GM19463 (cell line): ENCODE data around the gene C12orf57.

Experiments used
- ATAC-seq: cut with Tn5 transposase; IDR thresholded peaks from one replicate; pipeline ENCODE4 v1.9.1; 2021; ENCODE audit warnings: mild to moderate bottlenecking, moderate library complexity; ENCODE audit not compliant: unreplicated experiment

Gene C12orf57

DNA sequence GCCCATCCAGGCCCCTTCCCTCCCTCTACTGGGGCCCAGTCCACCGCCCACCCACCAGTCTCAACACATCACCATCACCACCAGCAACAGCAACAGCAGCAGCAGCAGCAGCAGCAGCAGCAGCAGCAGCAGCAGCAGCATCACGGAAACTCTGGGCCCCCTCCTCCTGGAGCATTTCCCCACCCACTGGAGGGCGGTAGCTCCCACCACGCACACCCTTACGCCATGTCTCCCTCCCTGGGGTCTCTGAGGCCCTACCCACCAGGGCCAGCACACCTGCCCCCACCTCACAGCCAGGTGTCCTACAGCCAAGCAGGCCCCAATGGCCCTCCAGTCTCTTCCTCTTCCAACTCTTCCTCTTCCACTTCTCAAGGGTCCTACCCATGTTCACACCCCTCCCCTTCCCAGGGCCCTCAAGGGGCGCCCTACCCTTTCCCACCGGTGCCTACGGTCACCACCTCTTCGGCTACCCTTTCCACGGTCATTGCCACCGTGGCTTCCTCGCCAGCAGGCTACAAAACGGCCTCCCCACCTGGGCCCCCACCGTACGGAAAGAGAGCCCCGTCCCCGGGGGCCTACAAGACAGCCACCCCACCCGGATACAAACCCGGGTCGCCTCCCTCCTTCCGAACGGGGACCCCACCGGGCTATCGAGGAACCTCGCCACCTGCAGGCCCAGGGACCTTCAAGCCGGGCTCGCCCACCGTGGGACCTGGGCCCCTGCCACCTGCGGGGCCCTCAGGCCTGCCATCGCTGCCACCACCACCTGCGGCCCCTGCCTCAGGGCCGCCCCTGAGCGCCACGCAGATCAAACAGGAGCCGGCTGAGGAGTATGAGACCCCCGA lies 7.0 kb upstream of the C12orf57 start:
- ATAC-seq: no peak

- ATAC-seq: peak; percentile 92
Measured at GRCh38 chr12:6937481-6938352, 6.1 kb upstream of the C12orf57 start.

DNA sequence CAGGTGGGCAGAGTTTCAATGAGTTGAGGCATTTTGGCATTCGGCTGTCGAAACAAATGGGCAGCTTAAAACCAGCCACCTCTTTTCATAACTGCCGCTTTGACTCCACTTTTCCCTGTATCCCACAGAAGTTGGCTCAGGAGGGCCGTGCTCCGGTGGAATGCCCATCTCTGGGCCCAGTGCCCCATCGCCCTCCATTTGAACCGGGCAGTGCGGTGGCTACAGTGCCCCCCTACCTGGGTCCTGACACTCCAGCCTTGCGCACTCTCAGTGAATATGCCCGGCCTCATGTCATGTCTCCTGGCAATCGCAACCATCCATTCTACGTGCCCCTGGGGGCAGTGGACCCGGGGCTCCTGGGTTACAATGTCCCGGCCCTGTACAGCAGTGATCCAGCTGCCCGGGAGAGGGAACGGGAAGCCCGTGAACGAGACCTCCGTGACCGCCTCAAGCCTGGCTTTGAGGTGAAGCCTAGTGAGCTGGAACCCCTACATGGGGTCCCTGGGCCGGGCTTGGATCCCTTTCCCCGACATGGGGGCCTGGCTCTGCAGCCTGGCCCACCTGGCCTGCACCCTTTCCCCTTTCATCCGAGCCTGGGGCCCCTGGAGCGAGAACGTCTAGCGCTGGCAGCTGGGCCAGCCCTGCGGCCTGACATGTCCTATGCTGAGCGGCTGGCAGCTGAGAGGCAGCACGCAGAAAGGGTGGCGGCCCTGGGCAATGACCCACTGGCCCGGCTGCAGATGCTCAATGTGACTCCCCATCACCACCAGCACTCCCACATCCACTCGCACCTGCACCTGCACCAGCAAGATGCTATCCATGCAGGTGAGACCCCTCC lies 5.2 kb upstream of the C12orf57 start:
- no peak for ATAC-seq

GRCh38 chr12:6939191-6939540 lies 4.7 kb upstream of the C12orf57 start:
- no peak for ATAC-seq

DNA sequence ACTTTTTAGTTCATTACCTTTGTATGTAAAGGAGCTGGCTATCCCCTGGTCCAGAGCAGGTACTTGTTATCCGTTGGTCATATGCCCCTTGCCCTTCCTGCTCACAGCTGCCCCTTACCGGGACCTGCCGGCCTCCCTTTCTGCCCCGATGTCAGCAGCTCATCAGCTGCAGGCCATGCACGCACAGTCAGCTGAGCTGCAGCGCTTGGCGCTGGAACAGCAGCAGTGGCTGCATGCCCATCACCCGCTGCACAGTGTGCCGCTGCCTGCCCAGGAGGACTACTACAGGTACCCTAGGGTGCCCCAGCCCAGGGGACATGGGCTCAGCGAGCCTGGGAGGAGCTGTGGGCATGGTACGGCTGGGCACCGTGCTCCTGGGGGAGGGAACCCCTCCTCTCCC lies 2.6 kb upstream of the C12orf57 start:
- ATAC-seq: no peak

DNA sequence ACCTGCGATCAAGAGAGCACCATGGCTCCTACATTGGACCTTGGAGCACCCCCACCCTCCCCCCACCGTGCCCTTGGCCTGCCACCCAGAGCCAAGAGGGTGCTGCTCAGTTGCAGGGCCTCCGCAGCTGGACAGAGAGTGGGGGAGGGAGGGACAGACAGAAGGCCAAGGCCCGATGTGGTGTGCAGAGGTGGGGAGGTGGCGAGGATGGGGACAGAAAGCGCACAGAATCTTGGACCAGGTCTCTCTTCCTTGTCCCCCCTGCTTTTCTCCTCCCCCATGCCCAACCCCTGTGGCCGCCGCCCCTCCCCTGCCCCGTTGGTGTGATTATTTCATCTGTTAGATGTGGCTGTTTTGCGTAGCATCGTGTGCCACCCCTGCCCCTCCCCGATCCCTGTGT lies 2.0 kb upstream of the C12orf57 start:
- no peak for ATAC-seq

GRCh38 chr12:6942331-6942665 lies 1.5 kb upstream of the C12orf57 start:
- ATAC-seq: no peak

- peak; percentile 31 for ATAC-seq
Measured at GRCh38 chr12:6943389-6943721, 467 bp upstream of the C12orf57 start.

DNA sequence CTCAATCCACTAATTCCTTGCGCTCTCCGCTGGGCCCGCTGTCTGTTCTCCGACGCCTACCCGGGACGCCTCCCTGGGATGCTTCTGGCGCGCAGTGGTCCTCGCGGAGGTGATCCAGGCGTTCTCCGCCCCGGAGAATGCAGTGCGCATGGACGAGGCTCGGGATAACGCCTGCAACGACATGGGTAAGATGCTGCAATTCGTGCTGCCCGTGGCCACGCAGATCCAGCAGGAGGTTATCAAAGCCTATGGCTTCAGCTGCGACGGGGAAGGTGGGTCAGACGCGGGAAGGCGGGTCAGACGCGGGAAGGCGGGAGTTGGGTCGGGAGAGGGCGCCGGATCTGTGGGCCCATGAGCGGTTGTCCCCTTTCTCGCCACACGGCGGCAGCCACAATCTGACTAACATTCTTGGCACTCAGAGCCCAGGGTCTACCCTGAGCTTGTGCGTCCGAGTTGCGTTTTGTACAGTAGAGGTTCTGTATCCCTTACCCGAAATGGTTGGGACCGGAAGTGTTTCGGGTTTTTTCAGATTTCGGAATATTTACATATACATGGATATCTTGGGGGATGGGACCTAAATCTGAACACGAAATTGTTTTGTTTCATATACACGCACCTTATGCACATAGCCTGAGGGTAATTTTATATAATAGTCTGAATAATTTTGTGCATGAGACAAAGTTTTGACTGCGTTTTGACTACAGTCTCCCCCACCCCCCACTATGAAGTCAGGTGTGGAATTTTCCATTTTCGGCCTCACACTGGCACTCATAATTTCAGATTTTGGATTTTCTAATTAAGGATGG lies 762 bp downstream of the C12orf57 start:
- peak; percentile 24 for ATAC-seq

DNA sequence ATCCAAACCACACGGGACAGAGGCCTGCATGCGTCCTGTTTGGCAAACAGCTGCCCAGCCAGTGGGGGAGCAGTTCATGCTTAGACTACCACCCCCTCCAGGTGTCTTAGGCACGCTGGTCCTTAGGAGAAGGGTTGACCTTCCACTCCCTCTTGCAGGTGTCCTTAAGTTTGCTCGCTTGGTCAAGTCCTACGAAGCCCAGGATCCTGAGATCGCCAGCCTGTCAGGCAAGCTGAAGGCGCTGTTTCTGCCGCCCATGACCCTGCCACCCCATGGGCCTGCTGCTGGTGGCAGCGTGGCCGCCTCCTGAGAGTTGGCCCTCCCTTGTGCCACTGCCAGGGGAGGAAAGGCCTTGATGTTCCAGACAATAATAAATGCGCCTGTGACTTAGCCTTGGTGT lies 1.8 kb downstream of the C12orf57 start:
- no peak for ATAC-seq

DNA sequence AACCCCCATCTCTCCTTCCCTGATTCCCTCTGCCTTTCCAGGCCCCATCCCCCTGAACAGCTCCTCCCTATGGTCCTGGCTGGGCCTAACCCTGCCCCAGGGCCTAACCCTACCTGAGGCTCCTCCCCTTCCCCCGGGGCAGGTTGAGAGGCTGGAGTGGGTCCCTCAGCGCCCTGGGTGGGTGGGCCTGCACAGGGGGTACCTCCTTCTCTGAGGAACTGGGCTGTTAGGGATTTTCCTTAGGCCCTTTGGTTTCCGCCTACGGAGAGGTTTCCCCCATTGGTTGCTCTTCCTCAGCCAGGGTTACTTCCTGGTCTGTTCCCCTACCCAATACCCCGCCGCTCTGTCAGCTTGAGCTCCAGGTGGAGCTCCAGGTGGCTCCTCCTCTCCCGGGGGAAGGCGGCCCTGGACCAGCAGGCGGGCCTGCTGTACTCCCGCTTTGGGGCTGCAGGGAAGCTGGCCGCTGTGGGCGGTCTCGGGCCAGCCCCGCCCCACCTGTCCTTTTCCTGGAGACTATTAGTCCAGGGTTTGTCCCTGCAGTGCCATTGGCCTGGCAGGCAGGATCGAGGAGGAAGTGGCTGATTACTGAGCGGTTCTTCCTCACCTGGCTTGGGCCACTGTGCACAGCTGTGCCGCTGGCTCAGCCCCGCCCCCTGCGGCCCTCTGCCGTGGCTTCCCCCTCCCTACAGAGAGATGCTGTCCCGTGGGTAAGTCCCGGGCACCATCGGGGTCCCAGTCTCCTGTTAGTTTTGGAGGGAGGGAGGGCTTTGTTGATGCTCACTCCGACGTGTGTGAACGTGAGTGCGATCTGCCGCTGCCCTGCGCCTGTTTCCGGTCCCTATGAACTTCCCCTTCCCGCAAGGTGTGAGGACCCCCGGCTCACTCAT lies 2.5 kb downstream of the C12orf57 start:
- peak; percentile 28 for ATAC-seq

DNA sequence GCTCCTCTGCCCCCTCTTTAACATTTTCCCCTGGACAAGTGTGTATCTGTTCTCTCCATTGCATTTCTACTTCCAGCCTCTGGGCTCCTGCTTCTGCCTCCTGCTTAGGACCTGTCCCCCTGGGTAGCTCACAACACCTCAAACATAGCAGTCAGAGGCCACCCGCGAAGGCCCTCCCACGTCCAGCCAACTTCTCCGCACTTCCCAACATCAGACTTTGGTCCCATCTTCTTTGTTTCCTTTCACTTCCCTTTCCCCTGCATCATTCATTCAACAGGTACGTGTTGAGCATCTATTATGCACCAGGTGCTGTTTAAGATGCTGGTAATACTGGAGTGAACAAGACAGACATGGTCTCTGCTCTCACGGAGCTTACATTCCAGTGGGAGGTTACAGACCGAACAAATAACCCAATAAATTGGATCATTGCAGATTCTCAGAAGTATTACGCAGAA lies 3.1 kb downstream of the C12orf57 start:
- no peak for ATAC-seq

DNA sequence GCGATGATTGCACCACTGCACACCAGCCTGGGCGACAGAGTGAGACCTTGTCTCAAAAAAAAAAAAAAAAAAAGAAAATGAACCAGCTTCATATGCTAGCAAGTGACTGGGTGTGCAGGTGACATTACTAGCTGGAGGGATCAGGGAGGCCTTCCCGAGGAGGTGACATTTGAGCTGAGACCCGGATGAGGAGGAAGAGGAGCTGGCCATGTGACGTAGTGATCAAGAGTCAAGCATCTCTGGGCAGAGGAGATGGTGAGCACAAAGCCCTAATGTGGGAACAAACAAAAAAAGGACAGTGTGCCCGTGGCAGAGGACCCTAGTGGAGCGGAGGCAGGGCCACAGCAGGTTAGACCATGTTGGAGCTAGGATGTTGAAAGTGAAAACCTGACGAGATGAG lies 3.8 kb downstream of the C12orf57 start:
- ATAC-seq: no peak

DNA sequence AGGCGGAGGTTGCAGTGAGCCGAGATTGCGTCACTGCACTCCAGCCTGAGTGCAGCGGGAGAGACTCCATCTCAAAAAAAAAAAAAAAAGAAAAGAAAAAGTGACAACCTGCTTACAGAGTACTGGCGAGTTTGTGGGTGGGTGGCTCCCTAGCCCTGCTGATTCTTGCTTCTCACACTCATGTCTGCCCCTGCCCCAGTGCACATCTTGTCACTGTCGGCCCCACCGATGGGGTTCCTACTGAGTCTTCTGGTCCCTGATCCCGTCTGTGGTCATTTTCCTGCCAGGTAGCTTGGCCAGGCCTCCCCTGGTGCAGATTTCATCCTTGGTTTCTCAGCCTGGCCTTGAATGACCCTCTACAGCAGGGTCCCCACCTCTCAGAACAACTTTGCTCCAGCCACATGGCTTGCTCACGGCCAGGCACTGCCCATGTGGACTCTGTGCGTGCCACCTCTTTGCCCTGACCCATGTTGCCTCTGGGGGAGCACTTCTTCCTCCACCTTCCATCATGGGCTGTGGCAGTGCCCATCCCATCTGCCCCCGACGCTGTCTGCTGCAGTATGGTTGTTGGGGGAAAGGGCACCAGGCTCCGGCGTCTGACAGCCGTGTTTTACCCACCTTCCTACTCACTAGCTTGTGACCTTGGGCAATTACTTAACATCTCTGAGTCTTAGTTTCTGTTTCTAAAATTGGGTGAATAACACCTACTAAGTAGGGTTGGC lies 5.2 kb downstream of the C12orf57 start:
- no peak for ATAC-seq

- ATAC-seq: no peak
Measured at GRCh38 chr12:6950401-6950801, 6.6 kb downstream of the C12orf57 start.

- ATAC-seq: peak; percentile 31
Measured at GRCh38 chr12:6950811-6951540, 7.2 kb downstream of the C12orf57 start, which contains the start of gene PTPN6. Gene PTPN6, plus strand, starts transcription at chr12:6951356. Its CDS starts 157 bp downstream, at chr12:6951513.

DNA sequence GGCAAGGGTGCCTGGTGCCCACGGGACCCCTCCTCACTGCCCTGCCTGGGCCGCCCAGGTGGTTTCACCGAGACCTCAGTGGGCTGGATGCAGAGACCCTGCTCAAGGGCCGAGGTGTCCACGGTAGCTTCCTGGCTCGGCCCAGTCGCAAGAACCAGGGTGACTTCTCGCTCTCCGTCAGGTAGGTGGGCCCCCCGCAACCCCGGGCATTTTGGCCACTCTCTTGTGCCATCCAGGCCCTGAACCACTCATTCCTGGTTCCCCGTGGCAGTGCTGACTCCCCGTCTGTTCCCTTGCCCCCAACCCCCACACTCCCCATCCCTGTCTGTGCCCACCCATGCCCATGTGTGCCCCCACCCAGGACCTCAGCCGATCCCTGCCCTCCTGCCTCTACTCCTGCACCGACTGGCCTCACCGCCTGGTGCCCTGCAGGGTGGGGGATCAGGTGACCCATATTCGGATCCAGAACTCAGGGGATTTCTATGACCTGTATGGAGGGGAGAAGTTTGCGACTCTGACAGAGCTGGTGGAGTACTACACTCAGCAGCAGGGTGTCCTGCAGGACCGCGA lies 7.8 kb downstream of the C12orf57 start:
- no peak for ATAC-seq
